NCI-H128 (cell line): ENCODE data around the gene SERPINA12.
"Not testable (repeated sequence)": the region's sequence is repeated elsewhere in the genome, so short reads cannot be mapped to it uniquely, and the experiment has no call there.

ENCODE experiments used
- DNase-seq: peaks from one replicate; lab custom pipeline; 2025; ENCODE audit not compliant: unreplicated experiment; lab: John Stamatoyannopoulos, UW

SERPINA12 gene

DNA sequence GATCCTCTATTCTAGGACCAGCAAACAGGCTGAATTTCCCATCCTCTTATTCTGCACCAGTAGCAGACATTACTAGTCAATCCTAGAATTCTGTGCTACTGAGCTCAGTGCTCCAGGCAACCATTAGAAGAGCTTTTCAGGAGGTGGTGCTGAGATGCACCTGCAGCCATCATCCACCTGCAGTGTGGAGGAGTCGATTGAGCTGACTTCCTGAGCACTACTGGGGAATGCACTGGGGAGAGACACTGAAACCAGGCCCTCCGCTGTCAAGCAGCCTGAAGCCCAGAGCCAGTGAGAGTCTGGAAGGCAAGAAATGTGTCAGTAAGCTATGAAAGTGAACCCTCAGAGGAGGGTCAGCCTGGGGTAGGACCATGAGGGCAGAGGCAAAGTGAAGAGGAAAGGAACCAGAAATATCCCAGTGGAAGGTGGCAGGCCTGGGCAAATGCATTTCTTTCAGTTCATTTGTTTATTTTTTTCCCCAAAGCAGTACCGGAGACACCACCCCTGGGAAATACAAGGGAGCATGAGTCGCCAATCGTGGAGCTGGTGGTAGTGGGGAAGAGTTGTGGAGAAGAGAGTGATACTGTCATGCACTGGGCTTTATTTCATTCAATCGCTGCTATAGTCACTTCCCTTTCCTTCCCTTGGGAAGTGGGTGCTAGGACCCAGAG lies 28.9 kb upstream of the SERPINA12 start:
- no peak for DNase-seq

DNA sequence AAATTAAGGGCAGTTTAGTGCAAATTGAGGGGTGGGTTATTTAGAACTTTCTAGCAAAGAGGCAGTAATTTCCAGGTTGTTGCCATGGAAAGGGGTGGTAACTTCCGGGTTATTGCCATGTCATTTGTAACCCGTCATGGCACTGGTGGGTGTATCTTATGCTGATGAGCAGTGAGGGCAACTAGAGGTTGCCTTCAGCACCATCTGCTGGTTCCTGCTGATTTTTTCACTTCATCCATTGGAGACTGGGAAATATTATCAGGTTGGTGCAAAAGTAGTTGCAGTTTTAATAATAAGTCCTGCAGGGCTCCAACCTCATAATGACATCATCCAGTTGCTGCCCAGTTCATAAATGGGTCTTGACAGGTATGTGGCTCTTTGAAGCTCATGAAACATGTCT lies 27.6 kb upstream of the SERPINA12 start:
- no peak for DNase-seq

DNA sequence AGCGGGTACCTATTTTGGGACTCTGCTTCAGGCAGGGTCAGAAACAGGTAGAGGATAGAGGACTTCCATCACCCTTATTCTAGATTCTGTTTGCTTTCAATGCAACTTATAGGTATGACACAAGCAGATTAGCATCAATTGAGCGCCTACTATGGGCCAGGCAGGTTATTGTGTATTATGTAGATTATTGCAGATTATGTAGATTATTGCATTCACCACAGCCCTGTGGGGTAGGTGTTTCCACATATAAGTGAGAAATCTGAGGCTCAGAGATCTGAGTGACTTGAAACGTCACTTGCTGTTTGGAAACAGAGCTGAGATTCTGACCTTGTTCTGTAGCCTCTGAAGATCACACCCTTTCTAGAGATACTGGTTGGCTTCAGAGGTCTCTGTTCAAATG lies 26.2 kb upstream of the SERPINA12 start:
- DNase-seq: no peak

DNA sequence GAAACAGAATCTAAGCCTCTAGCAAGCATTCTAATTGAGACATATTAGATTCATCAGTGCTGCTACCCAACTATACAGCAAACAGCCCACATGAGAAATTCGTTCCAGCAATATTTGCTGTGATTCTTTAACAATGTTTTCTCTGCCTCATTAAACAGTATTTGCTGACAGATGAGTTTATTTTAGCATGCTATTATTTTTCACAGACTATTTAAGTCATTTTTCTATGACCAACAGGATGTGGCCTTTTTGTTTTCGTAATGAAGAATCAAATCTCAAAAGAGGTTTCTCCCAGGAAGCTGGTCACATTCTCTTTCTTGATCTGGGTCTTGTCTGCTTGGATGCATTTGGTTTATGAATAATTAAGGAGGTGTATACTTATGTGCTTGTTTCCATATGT lies 23.2 kb upstream of the SERPINA12 start:
- DNase-seq: no peak

DNA sequence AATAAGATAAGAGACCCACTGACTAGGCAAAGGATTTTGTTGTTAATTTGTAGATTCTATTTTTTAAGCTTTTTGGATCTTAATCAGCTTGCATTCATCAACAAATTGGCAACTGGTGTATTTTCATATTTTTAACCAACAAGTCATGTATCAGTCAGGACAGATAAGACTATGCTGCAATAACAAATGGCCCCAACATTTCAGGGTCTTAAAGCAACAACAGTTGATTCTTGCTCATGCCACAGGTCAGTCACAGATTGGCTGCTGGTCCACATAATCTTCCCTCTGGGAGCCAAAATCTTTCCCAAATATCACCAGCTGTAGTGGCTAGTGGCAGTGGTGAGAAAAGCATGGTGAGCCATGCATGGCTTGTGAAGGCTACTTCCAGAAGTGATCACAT lies 21.9 kb upstream of the SERPINA12 start:
- no peak for DNase-seq

DNA sequence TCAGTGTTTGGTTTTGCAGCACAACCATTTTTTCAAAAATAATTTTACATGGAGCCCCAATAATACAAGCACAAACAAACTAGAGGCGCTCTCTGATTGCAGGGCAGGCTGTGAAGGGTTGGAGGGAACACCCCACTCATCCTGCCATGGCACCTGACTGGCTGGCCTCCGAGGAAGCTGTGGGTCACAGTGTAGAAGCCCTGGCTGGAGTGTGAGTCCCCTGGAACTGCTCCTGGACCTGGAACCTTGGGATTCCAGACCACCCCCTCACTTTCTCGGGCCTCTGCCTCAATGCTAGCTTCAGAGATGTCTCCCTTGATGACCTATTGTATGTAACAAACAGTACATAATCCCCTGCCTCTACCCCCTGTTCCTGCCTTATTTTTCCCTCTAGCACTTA lies 14.8 kb upstream of the SERPINA12 start:
- no peak for DNase-seq

DNA sequence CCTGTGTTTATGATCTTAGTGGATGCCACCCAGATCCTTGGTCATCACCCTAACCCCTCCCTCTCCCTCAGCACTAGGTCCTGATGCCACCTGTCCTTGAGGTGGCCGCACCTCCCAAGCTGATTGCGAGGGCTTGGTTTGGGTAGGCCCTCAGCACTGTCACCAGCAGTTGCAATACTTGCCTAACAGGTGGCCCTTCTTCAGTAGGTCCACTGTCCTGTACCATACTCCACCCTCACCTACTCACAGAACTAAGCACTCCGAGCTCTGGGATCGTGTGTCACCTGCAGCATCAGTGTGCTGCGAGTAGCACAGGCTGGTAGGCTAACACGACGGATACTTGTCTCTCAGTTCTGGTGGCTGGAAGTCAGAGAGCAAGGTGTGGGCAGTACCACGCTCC lies 14.0 kb upstream of the SERPINA12 start:
- DNase-seq: no peak

DNA sequence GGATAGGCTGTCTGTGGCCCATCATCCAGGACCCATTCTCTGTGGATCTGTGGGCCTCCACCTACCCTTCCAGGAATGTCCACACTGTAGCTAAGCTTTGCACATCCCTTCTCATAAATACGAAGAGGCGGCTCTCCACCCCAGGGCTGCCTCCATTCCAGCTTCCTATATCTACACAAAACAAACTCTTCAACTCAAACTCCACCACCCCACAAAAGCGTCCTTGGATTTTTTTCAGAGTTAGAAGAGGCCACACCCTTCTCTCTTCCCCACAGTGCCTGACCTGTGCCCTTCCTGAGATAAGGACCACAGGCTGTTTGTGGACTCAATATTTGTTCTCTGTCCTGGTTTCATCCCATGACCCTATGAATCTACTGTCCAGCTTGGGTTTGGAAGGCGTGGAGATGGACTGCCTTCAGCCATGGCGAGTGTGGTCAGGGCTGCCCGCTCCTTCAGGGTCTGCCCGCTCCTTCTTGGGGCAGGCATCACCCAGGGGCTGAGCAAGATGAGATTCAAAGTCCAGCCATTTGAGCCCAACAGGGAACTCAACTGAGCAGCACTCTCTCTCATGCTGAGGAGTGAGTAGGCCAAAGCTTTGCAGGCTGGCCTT lies 13.0 kb upstream of the SERPINA12 start:
- DNase-seq: no peak

DNA sequence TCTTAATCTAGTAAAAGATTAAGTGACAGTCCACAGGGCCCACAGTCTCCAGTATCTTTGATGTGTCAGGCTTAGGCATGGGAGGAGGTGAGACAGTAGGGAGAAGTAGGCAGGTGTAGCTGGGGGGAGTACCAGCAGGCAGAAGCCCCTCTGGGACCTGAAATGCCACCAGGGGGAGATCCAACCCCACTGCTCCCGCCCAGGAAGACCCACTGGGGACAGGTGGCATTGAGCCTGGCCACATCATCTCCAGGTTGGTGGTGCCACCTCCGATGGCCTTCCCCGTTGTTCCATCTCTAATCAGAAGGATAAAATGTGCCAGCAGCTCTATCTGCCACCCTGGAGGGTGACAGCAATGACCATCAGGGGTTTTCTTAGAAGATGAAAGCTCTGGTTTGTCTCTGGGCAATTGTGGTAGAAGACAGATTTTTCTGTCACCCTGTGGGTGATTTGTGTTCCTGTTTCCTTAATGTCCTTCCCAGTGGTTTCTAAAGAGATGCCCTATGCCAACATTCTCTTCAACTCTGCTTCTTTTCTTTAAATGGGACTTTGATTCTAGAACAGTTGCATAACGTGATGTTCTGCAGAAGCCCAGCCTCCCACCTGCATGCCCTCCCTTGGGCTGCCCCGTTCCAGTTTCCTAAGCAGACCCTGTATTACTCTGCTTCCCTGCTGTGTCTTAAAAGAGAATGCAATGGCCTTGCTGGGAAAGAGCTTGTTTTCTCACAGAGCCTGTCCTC lies 12.3 kb upstream of the SERPINA12 start:
- no peak for DNase-seq

DNA sequence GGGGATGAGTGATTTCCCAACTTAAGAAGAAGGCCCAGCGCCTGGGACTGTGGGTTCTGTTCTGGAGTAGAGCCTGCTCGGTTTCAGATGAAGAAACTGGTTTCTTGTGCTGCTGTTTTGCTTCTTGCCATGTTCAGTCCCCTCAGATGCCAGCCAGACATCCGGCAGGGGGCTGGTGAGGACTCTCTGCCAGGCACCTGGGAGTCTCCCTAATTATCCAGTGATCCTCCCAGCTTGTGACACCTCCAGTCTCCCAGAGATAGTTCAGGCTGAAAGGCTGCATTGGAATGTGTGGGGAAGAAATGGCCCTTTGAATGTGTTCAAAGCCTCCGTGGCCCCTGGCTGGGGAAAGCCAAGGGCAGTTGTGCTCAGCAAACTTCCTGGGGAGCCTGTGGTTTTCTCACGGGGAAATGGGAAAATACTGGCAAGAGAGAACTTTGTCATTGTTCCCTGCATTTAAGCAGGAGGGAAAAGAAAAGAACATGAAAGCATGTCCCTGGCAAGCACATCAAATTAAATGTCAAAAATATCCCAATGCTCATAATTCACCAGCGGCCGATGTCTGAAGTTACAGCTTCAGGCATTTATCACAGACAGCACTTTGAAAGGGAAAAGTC lies 8.5 kb upstream of the SERPINA12 start:
- no peak for DNase-seq

DNA sequence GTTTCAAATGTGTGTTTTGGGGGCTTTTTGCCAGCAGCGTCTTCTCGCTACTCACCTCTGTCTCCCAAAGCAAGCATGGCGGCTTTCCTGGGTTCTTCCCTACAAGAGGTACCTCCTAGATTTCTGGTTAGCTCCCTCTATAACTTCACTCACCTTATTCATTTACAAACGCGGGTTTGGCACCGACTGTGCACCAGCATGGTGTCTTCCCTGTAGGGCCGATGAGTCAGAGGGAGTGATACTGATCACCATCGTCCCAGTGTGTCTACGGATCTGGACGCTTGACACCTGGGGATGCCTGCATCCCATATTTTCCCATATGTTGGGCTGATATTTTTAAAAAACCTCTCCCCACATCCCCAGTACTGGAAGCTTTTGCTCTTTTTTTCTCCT lies 8.0 kb upstream of the SERPINA12 start:
- DNase-seq: no peak

DNA sequence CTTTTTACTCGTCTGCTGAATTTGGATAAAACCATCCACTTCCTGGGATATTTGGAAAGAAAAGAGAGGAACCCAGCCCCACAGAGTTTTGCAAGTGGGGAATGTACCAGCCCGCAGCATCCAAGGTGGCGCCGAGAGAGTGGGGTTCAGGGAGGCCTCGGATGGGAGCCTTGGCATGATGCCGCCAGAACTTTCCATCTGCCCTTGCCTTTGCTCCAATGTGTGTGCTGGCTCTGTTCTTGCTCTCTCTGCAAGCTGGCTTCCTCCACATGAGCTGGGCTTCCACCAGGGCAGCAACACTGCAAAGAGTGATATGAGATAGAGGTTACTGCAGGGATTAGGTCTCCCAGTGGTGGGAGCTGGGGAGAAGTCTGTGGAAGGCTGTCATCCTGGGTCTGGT lies 6.6 kb upstream of the SERPINA12 start:
- no peak for DNase-seq

DNA sequence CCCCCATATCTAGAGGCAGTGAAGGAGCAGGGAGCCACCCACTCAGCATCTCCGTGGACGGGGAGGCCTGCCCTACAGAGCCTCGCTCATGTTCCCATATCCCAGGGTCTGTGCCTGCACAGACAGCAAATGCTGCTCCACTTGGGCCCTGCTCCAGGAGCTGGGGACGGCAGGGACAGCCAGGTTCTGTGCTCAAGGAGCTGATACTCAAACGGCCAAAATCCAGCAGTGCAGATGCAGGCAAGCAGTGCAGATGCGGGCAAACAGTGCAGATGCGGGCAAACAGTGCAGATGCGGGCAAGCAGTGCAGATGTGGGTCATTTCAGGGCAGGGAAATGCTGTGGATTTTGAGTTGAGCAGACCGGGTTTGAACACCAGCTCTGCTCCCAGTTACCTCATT lies 6.2 kb upstream of the SERPINA12 start:
- DNase-seq: no peak

DNA sequence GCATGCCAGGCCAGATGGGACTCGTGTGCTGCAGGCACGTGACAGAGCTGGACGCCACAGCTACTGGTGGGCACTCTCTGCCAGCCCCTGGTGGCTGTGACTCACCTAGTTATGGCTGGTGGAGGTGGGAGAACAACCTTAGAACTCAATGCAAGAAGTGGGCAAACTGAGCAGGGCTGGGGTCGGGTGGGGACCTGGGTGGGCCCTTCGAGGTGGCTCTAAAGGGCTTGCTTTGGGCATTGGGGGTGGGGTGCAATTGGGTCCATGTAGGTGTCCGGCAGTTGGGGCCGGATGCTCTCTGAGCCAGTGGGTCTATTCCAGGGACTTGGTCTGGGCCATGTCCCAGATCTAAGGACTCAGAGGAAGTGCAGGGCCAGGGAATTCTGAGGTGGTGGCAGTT lies 5.1 kb upstream of the SERPINA12 start:
- DNase-seq: no peak

DNA sequence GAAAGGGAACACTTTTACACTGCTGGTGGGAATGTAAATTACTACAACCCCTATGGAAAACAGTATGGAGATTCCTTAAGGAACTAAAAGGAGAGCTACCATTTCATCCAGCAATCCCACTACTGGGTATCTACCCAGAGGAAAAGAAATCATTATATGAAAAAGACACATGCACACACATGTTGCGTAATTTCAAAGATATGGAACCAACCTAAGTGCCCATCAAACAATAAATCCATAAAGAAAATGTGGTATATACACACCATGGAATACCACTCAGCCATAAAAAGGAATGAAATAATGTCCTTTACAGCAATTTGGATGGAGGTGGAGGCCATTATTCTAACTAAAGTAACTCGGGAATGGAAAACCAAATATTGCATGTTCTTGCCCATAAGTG lies 1.2 kb upstream of the SERPINA12 start:
- not testable (repeated sequence) for DNase-seq

DNA sequence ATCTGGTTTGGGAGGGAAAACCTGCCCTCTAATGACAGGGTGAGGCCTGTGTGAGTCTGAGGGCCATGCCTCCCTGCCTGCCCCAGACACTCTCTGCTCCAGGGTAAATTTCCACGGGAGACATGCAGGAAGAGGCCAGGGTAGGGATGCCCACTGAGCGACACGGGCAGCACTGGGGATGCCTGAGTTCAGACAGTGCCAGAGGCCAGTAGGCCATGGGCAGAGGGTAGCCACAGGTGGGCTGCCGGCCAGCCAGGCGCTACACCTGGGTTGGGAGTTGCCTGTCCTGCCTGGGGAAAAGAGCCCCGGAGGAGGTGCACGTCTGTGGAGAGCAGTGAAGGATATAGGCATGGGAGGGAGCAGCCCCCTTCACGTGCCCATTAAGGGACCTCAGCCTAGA lies 3.6 kb downstream of the SERPINA12 start:
- no peak for DNase-seq

DNA sequence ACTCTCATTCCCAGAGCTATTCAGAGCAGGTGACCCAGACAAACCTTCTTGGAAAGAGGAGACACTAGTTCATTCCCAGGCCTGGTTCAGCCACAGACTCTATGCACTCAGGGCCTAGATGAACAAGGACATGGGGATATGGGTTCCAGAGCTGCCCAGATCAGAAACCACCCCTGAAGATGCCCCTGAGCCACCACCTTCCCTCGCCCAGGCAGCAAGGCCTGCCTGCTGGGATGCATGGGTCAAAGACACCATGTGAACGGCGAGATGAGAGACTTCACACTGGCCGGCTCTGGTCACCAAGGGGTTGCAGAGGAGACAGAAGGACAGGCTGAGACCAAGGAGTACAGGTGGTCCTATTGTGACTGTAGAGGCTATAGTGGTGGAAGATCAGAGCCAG lies 4.1 kb downstream of the SERPINA12 start:
- DNase-seq: no peak

DNA sequence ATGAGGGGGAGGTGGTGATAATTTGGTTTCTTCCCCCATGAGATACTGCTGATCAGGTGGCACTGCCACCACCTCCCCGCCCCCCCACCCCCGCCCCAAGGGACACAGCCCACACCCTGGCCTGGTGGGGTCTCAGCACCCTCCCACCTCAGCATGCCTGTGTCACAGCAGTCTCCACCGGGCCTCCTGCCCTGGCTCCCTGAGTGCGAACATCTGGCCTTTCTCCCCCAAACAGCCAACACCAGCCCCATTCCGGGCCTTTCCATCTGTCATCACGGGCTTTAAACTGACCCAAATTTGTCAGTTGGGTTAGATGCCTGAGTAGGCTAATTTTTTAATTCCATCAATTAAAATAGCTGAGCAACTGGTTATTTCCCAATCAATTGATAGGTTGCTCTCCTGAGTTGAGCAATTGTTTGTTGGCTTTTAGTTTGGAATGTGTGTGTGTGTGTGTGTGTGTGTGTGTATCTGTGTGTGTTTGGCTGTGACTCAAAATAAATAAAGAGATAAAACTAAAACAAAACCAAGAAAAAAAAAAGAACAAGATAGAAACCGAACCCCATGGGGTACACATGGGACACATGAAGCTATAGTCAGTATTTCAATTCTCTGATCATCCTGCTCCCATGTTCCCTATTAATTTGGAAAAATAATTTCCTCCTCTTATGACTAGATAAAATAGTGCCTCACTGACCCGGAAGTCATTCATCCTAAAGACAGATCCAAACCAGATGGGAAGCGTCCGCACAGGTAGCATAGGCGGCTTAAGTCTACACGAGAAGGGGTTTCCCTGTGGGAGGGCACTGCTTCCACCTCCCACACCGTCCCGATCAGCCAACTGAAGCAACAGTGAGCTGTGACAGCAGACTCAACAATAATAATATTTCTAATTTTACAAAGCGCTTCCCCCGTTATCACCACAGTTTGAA lies 7.4 kb downstream of the SERPINA12 start:
- DNase-seq: no peak

DNA sequence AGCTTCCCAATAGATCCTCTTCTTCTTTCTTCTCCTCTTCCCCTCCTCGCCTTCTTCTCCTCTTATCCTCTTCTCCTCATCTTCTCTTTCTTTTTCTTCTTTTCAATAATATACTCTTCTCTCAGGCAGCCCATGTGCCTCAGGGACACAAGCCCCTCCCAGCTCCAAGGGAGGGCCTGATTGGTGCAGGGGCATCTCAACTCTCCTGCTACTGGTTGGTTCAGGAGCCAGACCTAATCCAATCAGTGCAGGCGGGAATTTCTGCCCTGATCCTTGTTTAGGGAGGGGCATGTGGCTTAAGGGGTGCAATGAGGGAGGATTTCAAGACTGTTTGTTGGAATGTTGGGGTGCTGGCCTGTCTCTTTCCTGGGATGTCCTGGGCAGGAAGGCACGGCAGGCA lies 9.0 kb downstream of the SERPINA12 start:
- DNase-seq: no peak

DNA sequence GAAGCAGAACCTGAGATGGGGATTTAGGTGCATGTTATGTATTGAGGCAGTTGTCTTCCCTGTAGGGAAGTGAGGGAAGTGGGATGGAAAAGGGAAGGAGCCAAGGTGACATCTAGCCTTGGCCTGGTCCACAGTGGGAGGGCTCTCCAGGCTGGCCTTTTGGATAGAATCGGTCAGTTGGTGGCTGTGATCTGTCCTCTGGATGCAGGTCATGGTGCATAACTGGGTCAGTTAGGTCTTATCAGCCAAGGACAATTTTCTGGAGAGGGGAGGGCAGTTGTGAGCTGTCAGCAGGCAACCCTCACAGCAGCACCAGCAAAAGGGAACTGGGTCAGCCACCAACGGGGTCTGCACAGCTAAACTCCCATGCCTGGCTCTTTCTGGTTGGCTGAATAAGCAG lies 9.6 kb downstream of the SERPINA12 start:
- no peak for DNase-seq

DNA sequence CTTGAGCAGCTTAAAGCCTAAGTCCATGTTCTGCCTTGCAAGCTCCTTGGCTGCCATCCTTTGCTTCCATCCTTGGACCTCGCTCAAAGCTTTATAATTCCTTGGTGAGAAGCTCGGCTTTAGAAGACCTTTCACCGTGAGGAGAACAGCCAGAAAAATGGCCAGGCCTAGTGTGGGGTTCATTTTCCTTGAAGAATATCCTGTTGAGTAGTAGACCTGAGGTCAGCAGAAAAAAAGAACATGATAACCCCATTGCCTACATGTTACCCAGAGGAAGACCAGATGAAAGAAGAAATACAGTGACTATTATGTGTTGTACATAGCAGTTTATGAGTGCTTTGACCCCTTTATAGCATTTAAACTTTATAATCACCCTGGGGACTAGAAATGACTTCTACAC lies 11.1 kb downstream of the SERPINA12 start:
- DNase-seq: no peak
